Brain microvascular endothelial cell (primary cell): ENCODE results near the gene POLA1.

Source experiments
- DNase-seq: peaks from one replicate; pipeline ENCODE4 v3.0.0-alpha.2; 2020
- H3K27ac ChIP-seq: fragments of 250-450 bp; sonication (Bioruptor Pico); 2 replicates; pipeline ENCODE4 v1.5.1; 2020; ENCODE audit warnings: mild to moderate bottlenecking, moderate library complexity
- H3K27me3 ChIP-seq: fragments of 250-450 bp; sonication (Bioruptor Pico); replicated peaks from 2 replicates; pipeline ENCODE4 v1.5.1; 2020; ENCODE audit warnings: mild to moderate bottlenecking
- H3K36me3 ChIP-seq: fragments of 250-450 bp; sonication (Bioruptor Pico); replicated peaks from 2 replicates; pipeline ENCODE4 v1.5.1; 2020; ENCODE audit warnings: mild to moderate bottlenecking
- H3K4me3 ChIP-seq: 2 replicates; pipeline ENCODE4 v1.5.1; 2011; ENCODE audit warnings: low read depth, mild to moderate bottlenecking, control low read depth, low read length, moderate library complexity
- in situ Hi-C: cut with HindIII; loops from 2 replicates; pipeline ENCODE4 v1.10.0; 2017; ENCODE audit warnings: low sequenced_read_pairs, low pct_ligation_motif_present
- TF ChIP-seq, protein P1 (sequence below): IDR thresholded peaks from 2 replicates; pipeline ENCODE4 v1.5.1; 2011; ENCODE audit warnings: low read depth, mild to moderate bottlenecking, moderate library complexity, low read length, control low read depth, inconsistent platforms; ENCODE audit errors: missing control alignments

Gene POLA1

DNA sequence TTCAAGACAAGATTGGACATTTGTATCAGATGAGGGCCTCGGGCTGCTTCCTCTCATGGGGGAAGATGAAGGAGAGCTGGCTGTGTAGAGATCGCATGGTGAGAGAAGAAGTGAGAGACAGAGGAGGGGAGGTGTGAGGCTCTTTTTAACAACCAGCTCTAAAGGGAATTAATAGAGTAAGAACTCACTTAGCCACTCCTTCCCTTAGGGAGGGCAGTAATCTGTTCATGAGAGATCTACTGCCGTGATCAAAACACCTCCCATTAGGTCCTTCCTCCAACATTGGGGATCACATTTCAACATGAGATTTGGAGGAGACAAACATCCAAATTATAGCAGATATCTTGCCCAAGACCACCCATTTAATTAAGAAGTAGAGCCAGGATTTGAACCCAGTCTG is 225.0 kb downstream of the POLA1 start:
- H3K36me3 ChIP-seq = no peaks in the 10 kb centered on the region
- no peak overlapping the region for H3K27ac ChIP-seq
- H3K4me3 ChIP-seq = no peak overlapping the region
- H3K27me3 ChIP-seq = no peaks in the 10 kb centered on the region
- in situ Hi-C loops = no loop called here
- TF ChIP-seq, protein P1, sequence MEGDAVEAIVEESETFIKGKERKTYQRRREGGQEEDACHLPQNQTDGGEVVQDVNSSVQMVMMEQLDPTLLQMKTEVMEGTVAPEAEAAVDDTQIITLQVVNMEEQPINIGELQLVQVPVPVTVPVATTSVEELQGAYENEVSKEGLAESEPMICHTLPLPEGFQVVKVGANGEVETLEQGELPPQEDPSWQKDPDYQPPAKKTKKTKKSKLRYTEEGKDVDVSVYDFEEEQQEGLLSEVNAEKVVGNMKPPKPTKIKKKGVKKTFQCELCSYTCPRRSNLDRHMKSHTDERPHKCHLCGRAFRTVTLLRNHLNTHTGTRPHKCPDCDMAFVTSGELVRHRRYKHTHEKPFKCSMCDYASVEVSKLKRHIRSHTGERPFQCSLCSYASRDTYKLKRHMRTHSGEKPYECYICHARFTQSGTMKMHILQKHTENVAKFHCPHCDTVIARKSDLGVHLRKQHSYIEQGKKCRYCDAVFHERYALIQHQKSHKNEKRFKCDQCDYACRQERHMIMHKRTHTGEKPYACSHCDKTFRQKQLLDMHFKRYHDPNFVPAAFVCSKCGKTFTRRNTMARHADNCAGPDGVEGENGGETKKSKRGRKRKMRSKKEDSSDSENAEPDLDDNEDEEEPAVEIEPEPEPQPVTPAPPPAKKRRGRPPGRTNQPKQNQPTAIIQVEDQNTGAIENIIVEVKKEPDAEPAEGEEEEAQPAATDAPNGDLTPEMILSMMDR = no peak
- no peak for DNase-seq

DNA sequence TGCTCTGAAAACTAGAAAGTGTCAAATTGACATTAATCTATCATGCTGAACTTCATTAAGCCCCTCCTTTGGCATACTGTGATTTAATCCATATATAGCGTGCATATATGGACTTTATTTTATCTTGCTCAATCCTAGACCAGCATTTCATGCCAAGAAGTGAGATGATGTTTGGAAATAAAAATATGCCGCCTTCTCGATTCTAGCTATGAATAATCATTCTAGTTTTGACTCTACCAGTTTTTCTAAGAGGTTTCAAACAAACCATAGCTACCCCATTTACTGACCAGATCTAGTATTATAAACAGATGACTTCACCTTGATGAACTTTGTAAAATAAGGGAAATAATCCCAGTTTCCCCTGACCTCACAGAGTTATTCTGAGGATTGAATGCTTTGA is 227.1 kb downstream of the POLA1 start:
- in situ Hi-C loops = no loop called here
- TF ChIP-seq, protein P1 = no peak

DNA sequence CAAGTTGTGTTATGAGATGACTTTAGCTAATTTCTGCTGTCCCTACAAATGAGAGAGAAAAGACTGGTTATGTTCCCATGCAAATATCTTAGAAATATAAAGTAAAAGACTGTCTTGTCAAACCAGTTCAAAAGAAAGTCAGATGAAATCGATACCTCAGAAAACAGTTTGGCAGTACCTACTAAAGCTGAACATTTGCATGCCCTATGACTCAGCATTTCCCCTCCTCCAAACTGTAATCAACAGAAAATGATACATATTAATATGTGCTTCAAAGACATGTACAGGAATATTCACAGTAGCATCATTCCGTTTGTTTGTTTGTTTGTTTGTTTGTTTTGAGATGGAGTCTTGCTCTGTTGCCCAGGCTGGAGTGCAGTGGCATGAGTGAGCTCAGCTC is 231.7 kb downstream of the POLA1 start:
- no peaks in the 10 kb centered on the region for H3K27me3 ChIP-seq
- no peak overlapping the region for H3K4me3 ChIP-seq
- no peaks in the 10 kb centered on the region for H3K36me3 ChIP-seq
- TF ChIP-seq, protein P1 = no peak
- in situ Hi-C loops = no loop called here
- H3K27ac ChIP-seq = no peak overlapping the region
- no peak for DNase-seq

More for the DNA sequence above, 227.1 kb downstream of the POLA1 start:
- H3K36me3 ChIP-seq = no peaks in the 10 kb centered on the region
- no peak overlapping the region for H3K4me3 ChIP-seq
- no peaks in the 10 kb centered on the region for H3K27me3 ChIP-seq
- no peak for DNase-seq
- H3K27ac ChIP-seq = no peak overlapping the region

GRCh38 chrX:24927372-24927771 is 233.7 kb downstream of the POLA1 start:
- DNase-seq = no peak
- Histone ChIP-seq H3K4me3 (no peak overlapping the region), H3K27ac (no peak overlapping the region), H3K36me3 (no peaks in the 10 kb centered on the region), H3K27me3 (no peaks in the 10 kb centered on the region)
- in situ Hi-C loops = no loop called here
- TF ChIP-seq, protein P1 = no peak

DNA sequence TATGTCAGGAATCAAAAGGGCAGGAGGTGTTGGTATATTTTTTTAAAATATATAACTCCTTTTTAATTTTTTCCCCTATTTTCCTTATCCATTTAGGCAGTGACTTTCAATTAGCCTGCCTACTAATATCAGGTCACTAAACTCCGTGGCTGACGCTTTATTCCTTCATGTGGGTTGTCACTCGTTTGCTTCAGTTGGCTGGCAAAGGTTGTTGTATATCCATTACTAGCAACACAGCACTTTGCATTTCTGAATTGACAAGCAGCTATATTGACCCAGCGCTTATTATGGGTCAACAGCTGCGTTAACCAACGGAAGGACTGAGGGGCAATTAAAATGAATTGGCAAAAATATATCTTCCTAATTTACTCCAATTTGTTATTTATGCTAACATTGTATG is 234.4 kb downstream of the POLA1 start:
- no peak overlapping the region for H3K27ac ChIP-seq
- H3K4me3 ChIP-seq = no peak overlapping the region
- TF ChIP-seq, protein P1 = no peak
- no peaks in the 10 kb centered on the region for H3K27me3 ChIP-seq
- no peak for DNase-seq
- no peaks in the 10 kb centered on the region for H3K36me3 ChIP-seq
- in situ Hi-C loops = no loop called here

GRCh38 chrX:24934279-24934678 is 240.6 kb downstream of the POLA1 start:
- H3K27me3 ChIP-seq = no peaks in the 10 kb centered on the region
- DNase-seq = no peak
- H3K36me3 ChIP-seq = no peaks in the 10 kb centered on the region
- H3K27ac ChIP-seq = no peak overlapping the region
- H3K4me3 ChIP-seq = no peak overlapping the region
- TF ChIP-seq, protein P1 = no peak
- in situ Hi-C loops = no loop called here
